C1 segment of cervical spinal cord (tissue), 14 donors: ENCODE measurements around the gene PMVK.
"Not testable (repeated sequence)": the region's sequence is repeated elsewhere in the genome, so short reads cannot be mapped to it uniquely, and the experiment has no call there.

ENCODE experiments used
- DNase-seq, 14 donors: peaks; one replicate each; lab custom pipeline; 2025; lab: John Stamatoyannopoulos, UW

PMVK gene

DNA sequence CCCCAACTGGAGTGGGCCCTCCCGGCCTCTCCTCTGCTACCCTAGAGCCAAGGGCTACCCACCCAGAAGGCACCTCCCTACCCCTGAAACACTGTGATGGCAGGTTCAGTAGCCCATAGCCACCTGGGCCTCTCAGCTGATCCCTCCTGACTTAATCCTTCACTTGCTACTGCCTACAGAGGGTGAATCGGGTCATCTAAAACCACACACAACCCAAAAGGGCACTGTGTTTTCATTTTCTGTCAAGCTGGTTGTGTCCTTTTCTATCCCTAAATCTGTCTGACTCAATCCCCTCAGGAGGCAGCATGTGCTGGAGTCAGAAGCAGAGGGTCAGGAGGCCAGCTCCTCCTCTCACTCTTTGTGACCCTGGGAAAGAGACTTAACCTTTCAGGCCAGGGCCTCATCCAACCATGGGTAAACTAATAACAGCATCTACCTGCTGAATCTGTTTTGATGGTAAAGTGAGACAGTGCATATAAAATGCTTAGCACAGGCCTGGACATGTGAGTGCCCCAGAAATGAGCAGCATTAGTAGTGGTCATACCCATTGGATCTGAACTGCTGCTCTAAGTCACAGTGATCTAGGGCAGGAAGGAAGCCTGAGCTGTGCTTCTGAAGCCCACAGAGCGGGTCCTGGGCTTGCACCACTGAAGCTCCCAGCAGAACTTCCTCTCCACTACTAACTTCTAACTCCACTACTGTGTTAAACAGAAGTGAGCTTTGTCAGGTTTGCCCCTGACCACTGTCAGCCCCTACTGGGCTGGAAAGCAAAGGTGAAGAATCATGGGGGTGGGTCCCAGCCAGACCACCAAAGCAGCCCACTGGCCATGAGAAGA, 11.0 kb downstream of the PMVK start:
- DNase-seq: no peak

DNA sequence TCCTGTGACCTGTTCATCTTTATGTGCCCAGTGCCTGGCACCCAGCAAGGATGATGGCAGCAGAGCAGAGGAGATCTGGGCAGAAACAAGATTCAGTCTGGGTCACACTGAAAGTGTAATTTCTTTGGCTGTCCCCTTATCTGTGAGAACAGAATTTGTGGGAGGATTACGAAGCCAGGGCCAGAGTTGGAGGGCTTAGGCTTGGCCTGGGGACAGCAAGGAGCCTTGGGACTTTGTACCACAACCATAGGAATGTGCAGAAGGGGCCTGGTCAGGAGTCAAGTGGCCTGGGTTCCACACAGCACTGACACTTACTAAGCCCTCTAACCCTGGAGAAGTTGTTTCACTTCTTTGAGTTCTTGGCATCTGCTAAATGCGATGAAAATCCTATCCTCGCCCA, 12.8 kb downstream of the PMVK start:
- DNase-seq: no peak

DNA sequence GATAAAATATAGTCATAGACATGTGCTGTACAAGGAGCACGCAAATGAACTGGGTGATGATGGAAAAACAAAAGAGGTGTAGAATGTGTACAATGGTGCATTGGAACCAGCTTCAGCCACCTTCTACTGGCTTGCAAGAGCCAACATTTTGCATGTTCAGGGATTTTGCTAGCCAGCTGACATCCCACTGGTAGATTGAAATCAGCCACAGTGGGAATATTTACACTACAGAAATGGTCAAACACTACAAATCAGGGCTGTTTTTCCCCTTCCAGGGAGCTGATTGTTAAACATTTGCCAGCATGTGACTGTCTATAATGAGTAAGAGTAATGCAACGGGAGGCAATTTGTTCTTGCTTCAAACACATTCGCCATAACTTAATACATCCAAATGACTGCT, 23.2 kb downstream of the PMVK start:
- no peak for DNase-seq

DNA sequence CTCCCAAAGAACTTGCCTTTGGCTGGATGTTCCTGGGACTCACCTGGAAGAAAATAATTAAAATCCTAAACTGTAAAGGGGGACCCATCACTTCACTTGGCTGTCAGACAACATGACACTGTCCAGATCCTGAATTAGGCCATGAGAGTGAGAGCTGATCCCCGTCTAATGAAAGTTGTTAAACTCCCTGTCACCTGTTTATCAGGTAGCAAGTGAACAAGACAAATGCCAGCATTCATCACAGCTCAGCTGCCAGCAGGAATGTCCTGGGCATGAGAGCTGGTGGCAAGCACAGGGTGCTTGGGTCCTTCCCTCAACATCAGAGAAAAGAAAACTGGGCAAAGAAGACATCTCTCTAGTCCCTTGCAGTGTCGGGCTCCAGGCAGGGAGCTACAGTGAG, 23.8 kb downstream of the PMVK start:
- DNase-seq: no peak

DNA sequence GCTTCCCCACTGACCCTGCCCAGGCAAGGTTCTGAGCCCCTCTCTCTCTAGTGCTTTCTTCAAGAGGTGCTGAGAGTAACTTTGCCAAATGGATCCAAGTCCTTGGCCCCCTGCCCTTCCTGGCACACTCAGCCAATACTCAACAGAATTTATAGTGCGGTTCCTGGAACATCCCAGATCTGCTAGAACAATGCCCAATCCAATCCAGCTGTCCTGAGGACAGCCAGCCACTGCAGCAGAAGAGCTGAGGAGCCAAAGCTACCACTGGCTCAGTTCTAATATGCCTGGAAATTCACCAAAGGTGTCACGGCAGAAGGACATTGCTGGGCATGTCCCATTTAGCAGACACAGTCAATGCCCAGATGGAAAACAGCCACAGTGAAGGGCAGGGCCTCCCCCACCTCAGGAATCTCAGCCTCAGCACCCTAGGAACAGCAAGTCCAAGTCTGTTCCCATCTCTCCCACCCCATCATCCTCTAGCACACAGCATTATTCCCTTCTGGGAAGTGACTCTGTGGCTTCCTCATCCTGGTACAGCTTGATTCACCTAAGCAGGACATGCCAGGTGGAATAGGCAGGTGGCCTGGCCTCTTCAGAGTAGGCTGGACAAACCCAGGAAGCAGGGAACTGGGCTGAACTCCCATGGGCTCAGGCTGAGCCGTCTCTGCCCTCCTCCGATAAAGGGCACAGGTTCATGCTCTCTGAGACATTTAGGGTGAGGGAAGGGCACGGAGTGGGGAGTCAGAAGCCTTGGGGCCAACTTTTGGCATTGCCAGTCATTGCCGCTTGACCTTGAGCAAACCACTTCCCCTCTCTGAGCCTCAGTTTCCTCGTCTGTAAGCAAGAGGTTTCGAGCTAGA, 24.6 kb downstream of the PMVK start:
- peak in 2 of 14 donors; percentile 19 to 53 for DNase-seq

DNA sequence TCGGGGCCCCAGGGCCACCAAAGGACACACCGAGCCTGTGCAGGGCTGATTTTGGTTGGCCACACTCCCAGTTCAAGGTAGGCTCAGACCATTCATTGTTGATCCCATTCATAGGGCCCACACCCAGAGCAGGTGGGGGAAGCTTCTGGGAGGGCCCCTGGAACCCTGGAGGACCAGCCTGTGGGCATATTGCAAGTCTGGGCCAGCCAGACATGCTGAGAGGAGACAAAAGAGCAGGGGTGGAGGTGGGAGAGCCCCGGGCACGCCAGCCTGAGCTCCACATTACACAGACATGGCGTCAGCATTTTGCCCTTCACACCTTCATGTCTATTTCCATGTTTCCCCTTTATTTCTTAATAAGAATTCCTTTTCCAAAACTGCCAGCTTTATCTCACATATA, 25.7 kb downstream of the PMVK start:
- DNase-seq: no peak

DNA sequence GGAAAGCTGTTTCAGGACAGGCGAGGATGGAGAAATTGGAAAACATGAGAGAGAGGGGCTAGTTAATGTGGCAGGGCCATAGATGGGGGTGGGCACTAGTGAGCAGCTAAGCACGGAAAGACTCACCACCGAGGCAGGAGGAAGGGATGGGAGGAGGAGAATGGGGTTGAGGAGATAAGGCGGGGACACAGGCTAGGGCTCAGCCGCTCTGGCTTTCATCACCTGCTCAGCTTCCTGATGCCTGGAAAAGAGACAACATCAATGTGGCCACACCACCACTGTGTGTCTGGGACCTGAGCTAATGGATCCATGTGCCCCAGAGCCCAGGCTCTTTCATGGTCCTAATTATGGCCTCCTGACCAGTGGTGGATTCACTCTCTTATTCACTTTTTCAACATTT, 27.6 kb downstream of the PMVK start:
- DNase-seq: no peak

DNA sequence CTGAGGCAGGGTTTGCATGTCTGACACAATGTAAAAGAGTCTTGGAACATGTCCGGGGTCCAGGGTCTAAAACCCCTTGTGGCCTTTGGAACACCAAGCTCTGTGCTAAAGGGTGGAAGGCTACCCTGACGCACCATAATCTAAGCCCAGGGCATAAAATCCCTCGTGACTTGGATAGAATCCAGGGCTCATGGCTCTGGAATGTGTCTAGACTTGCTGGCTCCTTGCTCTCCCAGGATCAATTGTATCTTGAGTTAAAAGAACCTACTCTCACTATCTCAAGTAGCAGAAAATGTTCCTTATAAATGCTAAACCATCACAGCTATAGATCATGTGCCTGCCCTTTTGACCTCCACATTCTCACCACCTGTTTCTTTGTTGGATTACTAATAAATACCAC, 28.4 kb downstream of the PMVK start:
- not testable (repeated sequence) for DNase-seq

DNA sequence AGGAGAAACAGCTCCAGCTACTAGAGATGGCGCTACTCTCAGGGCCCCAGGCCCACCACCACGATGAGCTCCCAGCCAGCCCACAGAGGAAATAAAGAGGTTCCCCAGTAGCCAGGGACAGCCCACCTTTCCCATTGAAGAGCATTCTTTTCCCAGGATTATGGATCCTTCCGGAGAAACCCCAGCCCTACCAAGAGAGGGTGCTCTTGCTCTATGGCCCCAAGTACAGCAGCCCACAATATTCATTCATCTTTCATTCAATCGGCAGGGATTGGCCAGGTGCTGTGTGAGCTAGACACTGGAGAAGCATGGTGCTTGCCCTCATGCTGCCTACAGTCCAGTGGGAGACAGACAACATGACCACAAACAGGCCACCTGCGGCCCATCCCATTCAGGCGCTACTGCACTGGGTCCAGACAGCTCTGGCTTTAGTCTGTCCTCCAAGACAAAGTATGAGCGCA, 29.9 kb downstream of the PMVK start:
- DNase-seq: no peak

DNA sequence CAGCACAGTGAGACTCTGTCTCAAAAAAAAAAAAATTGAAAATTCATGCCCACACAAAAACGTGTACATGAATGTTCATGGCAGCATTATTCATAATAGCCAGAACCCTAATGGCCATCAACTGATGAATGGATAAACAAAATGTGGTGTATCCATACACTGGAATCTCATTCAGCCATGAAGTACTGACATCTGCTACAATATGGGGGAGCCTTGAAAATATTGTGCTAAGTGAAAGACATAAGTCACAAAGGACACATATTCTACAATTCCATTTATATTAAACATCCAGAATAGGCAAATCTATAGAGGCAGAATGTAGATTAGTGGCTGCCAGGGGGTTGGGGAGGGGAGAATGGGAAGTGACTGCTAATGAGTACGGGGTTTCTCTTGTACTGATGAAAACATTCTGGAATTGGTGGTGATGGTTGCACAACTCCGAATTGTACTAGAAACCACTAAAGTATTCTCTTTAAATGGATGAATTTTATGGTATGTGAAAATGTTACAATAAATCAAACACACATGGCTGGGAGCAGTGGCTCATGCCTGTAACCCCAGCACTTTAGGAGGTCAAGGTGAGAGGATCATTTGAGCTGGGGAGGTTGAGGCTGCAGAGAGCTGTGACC, 33.5 kb downstream of the PMVK start:
- DNase-seq: no peak

DNA sequence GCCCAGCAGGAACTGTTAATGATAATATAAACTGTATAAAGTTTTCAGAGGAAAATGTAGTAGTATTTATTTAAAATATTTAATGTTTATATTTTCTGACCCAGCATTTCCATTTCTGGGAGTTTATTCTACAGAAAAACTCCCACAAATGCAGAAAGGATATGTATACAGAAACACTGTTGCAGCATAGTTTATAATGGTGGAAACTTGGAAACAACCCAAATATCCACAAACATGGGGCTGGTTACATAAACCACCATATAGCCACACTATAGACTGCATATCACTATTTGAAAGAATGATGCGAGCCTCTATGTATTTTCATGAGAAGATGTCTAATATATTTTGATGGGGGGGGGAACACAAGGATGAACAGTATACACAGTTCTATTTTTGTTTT, 34.9 kb downstream of the PMVK start:
- no peak for DNase-seq

DNA sequence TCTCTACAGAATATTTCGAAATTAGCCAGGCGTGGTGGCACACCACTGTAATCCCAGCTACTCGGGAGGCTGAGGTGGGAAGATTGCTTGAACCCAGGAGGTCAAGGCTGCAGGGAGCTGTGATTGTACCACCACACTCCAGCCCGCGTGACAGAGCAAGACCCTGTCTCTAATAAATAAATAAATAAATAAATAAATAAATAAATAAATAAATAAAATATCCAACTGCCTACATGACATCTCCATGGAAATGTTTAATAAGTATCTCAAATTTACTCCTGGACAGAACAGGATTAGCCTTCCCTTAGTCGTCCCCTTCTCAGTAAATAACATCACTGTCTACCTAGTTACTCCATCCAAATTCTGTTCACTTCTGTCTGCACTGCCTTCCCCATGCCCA, 37.5 kb downstream of the PMVK start:
- DNase-seq: no peak

DNA sequence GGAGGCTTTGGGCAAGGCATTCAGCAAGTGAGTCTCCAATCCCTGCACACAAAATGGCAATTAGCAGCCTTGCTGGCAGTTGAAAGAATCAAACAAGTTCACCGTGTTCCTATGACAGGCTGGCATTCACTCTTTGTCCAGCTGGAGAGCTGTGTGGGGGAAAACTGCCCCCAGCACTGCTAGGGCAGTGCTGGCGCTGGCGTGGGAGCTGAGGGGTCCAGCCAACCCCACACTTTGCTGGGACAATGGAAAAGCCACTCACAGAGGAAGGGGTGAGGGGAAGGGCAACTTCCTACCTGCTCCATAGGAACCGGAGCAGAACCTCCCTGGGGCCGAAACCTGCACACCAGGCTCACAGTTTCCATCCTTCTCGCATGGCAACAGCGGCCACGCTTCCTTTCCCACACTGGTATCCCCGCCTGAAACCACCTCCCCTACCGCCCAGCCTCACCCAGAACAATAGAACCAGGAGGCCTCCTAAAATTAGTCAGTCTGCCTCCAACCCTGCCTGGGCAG, 39.7 kb downstream of the PMVK start:
- peak in 7 of 14 donors; percentile 18 to 52 (median 32) for DNase-seq

DNA sequence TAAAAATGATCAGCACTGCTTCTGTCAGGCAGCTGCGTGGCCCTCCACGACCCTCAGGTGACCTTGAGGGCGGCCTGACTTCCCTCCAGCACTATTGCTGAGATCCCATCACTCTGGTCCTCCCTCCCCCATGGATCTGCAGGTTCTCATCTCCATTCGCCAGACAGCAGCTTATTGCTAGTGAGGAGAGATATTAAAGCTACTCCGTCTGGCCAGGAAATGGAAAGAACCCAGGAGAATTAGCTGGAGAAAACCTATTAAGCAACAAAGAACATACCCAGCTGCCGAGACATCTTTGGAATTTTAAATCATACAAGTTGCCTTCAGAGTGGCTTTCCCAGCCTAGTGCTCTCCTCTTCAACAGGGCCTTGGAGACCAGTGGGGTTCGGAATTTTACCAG, 40.7 kb downstream of the PMVK start:
- no peak for DNase-seq

DNA sequence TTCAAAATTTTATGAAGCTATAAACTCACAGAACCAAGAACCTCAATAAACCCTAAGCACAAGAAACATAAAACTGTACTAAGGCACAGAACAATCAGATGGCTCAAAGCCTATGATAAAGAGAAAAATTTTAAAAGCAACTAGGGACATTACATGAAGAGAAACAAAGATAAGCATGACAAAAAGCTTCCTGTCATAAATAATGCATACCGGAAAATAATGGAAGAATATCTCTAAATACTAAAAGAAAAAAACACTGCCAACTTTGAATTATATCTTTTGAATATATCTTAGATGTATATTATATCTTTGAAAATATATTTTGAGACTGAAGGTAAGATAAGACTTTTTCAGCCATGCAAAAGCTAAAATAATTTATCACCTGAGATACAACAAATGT, 45.1 kb downstream of the PMVK start:
- DNase-seq: no peak

DNA sequence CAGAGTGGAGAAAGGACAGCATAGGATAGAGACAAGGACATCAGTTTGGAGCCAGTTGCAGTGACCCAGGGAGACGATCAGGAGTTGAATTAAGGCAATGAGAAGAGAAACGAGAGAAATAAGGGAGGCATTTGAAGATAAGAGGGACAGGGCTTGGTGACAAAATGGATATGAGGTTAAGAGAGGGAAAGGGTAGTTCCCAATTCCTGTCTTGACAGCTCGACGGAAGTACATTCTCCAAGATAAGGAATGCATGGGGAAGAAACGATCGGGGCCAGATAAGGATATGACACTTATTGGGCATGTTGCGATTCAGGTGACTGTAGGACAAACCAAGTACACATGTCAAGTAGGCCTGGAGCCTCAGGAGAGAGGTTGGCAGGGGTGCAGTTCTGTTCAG, 47.8 kb downstream of the PMVK start:
- no peak for DNase-seq

DNA sequence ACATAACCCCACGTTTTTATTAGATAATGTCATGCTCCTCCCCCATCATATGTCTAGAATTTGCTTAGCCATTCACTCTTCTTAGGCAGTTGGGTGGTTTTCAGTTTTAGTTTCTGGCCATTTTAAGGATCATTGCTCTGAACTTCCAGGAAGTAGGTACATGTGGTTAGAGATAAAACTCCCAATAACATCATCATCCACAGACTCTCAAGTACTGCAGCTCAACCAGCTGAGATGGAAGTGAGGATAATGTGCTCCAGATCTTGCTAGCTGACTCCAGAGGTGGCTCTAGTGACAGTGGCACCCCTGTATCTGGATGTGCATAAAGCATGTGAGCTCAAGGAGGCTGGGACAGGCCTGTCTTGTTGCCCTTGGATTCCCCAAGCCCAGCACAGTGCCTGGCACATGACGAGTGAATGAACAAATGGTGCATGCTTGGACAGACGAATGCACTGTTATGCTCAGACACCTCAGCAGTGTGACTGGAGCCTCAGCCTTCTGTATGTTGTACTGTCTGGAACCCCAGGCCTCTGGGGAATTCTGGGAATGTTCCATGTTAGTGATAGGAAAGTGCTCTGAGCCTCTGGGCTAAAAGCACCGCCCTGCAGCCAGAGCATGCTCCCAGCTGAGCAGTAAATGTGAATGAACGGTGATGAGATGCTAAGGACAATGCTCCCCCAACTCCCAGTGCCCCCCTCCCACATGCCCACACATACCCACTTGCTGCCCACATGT, 50.1 kb downstream of the PMVK start:
- no peak for DNase-seq

DNA sequence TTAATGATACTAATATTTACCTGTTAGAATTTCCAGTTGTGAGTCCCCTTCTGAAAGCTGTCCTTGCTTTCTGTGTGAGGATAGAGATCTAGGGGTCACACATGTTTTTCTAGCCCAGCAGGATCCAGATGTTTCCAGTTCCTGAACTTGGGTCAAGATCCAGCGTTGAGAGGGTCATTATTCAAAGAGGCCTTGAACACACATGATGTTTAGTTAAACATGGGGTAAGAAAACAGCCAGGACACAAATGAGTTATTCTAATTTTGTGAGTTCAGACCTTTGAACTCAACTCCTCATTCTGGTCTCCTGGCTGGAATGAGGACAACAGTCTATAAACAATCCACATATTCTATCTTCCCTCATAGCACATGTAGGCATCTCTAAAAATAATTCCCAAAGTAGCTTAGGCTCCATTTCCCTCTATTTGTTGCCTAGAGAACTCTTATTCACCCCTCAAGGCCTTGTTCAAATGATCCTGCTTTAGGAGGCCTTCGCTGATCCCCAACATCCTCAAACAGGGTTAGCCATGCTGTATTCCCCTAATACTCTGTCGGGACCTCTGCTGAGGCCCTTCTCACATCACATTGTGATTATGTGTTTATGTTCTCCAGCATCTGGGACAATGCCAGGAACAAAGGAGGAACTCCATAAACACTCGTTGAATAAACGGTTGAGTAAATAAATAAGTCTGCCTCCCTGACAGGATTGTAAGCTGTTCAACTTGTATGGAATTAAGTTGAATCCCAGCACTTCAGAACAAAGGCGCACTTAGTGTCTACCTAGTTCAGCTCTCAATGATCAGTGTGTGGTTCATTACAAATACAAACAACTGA, 51.4 kb downstream of the PMVK start:
- no peak for DNase-seq

DNA sequence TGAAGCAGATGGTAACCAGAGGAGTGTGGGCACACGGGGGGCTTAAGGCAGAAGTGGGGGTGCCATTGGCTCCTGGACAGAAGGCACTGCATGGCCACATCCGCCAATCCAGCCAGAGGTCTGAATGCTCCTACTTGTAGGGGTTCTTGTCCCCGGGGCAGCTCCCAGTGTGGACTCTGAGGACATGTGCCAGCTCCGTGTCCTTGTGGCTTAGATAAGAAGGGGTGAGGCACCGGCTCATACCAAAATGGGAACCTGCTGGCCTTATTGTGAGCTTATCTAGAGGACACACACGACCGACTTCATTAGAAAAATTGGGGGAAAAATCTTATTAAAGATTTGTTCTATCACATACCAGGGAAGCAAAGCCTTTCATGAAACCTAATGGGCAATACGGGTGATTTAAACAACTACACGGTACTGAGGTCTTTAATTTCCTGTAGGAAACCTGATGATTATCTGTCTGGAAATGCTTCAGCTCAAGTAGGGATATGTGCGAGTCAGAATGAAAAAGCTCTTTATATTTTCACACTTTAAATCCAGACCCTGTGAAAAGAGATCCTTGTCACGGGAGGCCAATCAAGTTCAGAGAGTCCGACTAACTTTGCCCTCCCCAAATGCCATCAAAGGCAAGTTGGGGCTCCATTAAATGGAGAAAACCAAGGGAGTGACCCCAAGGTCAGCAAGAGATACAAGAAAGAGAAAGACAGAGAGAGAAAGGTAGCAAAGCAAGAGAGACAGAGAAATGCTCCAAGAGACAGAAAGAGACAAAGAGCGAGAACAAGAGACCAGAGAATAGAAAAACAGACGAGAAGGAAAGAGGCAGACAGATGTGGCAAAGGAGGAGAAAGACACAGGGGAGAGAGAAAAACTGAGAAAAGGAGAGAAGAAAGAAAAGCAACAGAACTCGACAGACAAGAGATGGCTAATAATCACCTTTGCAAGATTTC, 52.3 kb downstream of the PMVK start:
- DNase-seq: no peak
